ENCODE measurements around the gene KIN.
"Not testable (repeated sequence)": the region's sequence is repeated elsewhere in the genome, so short reads cannot be mapped to it uniquely, and the experiment has no call there.

The KIN gene

GRCh38 chr10:7817984-7818294, 30.1 kb upstream of the KIN start:
- H3K36me3 ChIP-seq (ENCODE audit: control insufficient read depth, insufficient read depth, low read length), result peaks cover 8% of the 10 kb centered on the region; the same call in 1 of the 2 replicates
- H3K4me1 ChIP-seq (ENCODE audit: control insufficient read depth, insufficient read depth, low read length), result peaks cover 12% of the 10 kb centered on the region
- peak overlapping the region; percentile 69 for H3K9ac ChIP-seq (ENCODE audit: low read depth, low read length)
- H3K9me3 ChIP-seq (ENCODE audit: control insufficient read depth, insufficient read depth, low read length), result no peaks in the 10 kb centered on the region
- no peaks in the 10 kb centered on the region; the same call in 1 of the 2 replicates for H3K27me3 ChIP-seq (ENCODE audit: control insufficient read depth, insufficient read depth, low read length)
- H3K4me3 ChIP-seq (ENCODE audit: low read depth, low read length), result peak overlapping the region; percentile 95
- H3K27ac ChIP-seq (ENCODE audit: low read depth, low read length), result peak overlapping the region; percentile 40

GRCh38 chr10:7817576-7817975, 29.8 kb upstream of the KIN start:
- Histone ChIP-seq H3K9me3 (ENCODE audit: control insufficient read depth, insufficient read depth, low read length) (no peaks in the 10 kb centered on the region), H3K27ac (ENCODE audit: low read depth, low read length) (peak overlapping the region; percentile 40)

GRCh38 chr10:7813481-7813880, 25.7 kb upstream of the KIN start:
- peaks cover 3% of the 10 kb centered on the region; the same call in 1 of the 2 replicates for H3K36me3 ChIP-seq (ENCODE audit: control insufficient read depth, insufficient read depth, low read length)
- H3K27ac ChIP-seq (ENCODE audit: low read depth, low read length), result no peak overlapping the region
- no peaks in the 10 kb centered on the region for H3K9me3 ChIP-seq (ENCODE audit: control insufficient read depth, insufficient read depth, low read length)

More at GRCh38 chr10:7817576-7817975, 29.8 kb upstream of the KIN start:
- Histone ChIP-seq H3K27me3 (ENCODE audit: control insufficient read depth, insufficient read depth, low read length) (no peaks in the 10 kb centered on the region; the same call in 1 of the 2 replicates), H3K4me1 (ENCODE audit: control insufficient read depth, insufficient read depth, low read length) (peaks cover 12% of the 10 kb centered on the region), H3K4me3 (ENCODE audit: low read depth, low read length) (peak overlapping the region; percentile 95), H3K9ac (ENCODE audit: low read depth, low read length) (peak overlapping the region; percentile 69), H3K36me3 (ENCODE audit: control insufficient read depth, insufficient read depth, low read length) (peaks cover 8% of the 10 kb centered on the region; the same call in 1 of the 2 replicates)

GRCh38 chr10:7811743-7812142, 23.9 kb upstream of the KIN start:
- not testable (repeated sequence) for H3K27me3 ChIP-seq (ENCODE audit: control insufficient read depth, insufficient read depth, low read length); H3K4me1 ChIP-seq (ENCODE audit: control insufficient read depth, insufficient read depth, low read length); H3K9ac ChIP-seq (ENCODE audit: low read depth, low read length)

More at GRCh38 chr10:7813481-7813880, 25.7 kb upstream of the KIN start:
- Histone ChIP-seq H3K4me3 (ENCODE audit: low read depth, low read length) (no peak overlapping the region), H3K27me3 (ENCODE audit: control insufficient read depth, insufficient read depth, low read length) (no peaks in the 10 kb centered on the region; the same call in 1 of the 2 replicates), H3K9ac (ENCODE audit: low read depth, low read length) (no peak overlapping the region), H3K4me1 (ENCODE audit: control insufficient read depth, insufficient read depth, low read length) (peaks cover 5% of the 10 kb centered on the region)

GRCh38 chr10:7811000-7811399, 23.2 kb upstream of the KIN start:
- H3K9me3 ChIP-seq (ENCODE audit: control insufficient read depth, insufficient read depth, low read length), result no peaks in the 10 kb centered on the region
- H3K27me3 ChIP-seq (ENCODE audit: control insufficient read depth, insufficient read depth, low read length), result no peaks in the 10 kb centered on the region; the same call in 1 of the 2 replicates
- peaks cover 24% of the 10 kb centered on the region for H3K36me3 ChIP-seq (ENCODE audit: control insufficient read depth, insufficient read depth, low read length)
- no peak overlapping the region for H3K27ac ChIP-seq (ENCODE audit: low read depth, low read length)
- H3K4me1 ChIP-seq (ENCODE audit: control insufficient read depth, insufficient read depth, low read length), result no peaks in the 10 kb centered on the region
- H3K9ac ChIP-seq (ENCODE audit: low read depth, low read length), result no peak overlapping the region
- no peak overlapping the region for H3K4me3 ChIP-seq (ENCODE audit: low read depth, low read length)

More at GRCh38 chr10:7811743-7812142, 23.9 kb upstream of the KIN start:
- not testable (repeated sequence) for H3K9me3 ChIP-seq (ENCODE audit: control insufficient read depth, insufficient read depth, low read length); H3K27ac ChIP-seq (ENCODE audit: low read depth, low read length); H3K4me3 ChIP-seq (ENCODE audit: low read depth, low read length)
- H3K36me3 ChIP-seq (ENCODE audit: control insufficient read depth, insufficient read depth, low read length), result peaks cover 20% of the 10 kb centered on the region

- no peak overlapping the region for H3K4me3 ChIP-seq (ENCODE audit: low read depth, low read length)
- no peak overlapping the region for H3K27ac ChIP-seq (ENCODE audit: low read depth, low read length)
- peaks cover 28% of the 10 kb centered on the region for H3K36me3 ChIP-seq (ENCODE audit: control insufficient read depth, insufficient read depth, low read length)
- H3K4me1 ChIP-seq (ENCODE audit: control insufficient read depth, insufficient read depth, low read length), result no peaks in the 10 kb centered on the region
- H3K9me3 ChIP-seq (ENCODE audit: control insufficient read depth, insufficient read depth, low read length), result no peaks in the 10 kb centered on the region
- H3K27me3 ChIP-seq (ENCODE audit: control insufficient read depth, insufficient read depth, low read length), result no peaks in the 10 kb centered on the region; the same call in 1 of the 2 replicates
- no peak overlapping the region for H3K9ac ChIP-seq (ENCODE audit: low read depth, low read length)
Measured at GRCh38 chr10:7810443-7810842, 22.6 kb upstream of the KIN start.

- Histone ChIP-seq H3K36me3 (ENCODE audit: control insufficient read depth, insufficient read depth, low read length) (peaks cover 44% of the 10 kb centered on the region), H3K9me3 (ENCODE audit: control insufficient read depth, insufficient read depth, low read length) (no peaks in the 10 kb centered on the region), H3K27me3 (ENCODE audit: control insufficient read depth, insufficient read depth, low read length) (no peaks in the 10 kb centered on the region), H3K27ac (ENCODE audit: low read depth, low read length) (no peak overlapping the region), H3K4me1 (ENCODE audit: control insufficient read depth, insufficient read depth, low read length) (no peaks in the 10 kb centered on the region), H3K4me3 (ENCODE audit: low read depth, low read length) (no peak overlapping the region), H3K9ac (ENCODE audit: low read depth, low read length) (no peak overlapping the region)
Measured at GRCh38 chr10:7808686-7809267, 21.0 kb upstream of the KIN start.

- H3K9ac ChIP-seq (ENCODE audit: low read depth, low read length), result no peak overlapping the region
- peaks cover 81% of the 10 kb centered on the region for H3K36me3 ChIP-seq (ENCODE audit: control insufficient read depth, insufficient read depth, low read length)
- H3K27me3 ChIP-seq (ENCODE audit: control insufficient read depth, insufficient read depth, low read length), result no peaks in the 10 kb centered on the region
- no peak overlapping the region for H3K27ac ChIP-seq (ENCODE audit: low read depth, low read length)
- no peak overlapping the region for H3K4me3 ChIP-seq (ENCODE audit: low read depth, low read length)
- no peaks in the 10 kb centered on the region for H3K4me1 ChIP-seq (ENCODE audit: control insufficient read depth, insufficient read depth, low read length)
- H3K9me3 ChIP-seq (ENCODE audit: control insufficient read depth, insufficient read depth, low read length), result no peaks in the 10 kb centered on the region
Measured at GRCh38 chr10:7804741-7805140, 16.9 kb upstream of the KIN start.

- Histone ChIP-seq H3K9me3 (ENCODE audit: control insufficient read depth, insufficient read depth, low read length) (no peaks in the 10 kb centered on the region), H3K9ac (ENCODE audit: low read depth, low read length) (no peak overlapping the region), H3K4me1 (ENCODE audit: control insufficient read depth, insufficient read depth, low read length) (no peaks in the 10 kb centered on the region), H3K4me3 (ENCODE audit: low read depth, low read length) (no peak overlapping the region), H3K27me3 (ENCODE audit: control insufficient read depth, insufficient read depth, low read length) (no peaks in the 10 kb centered on the region), H3K27ac (ENCODE audit: low read depth, low read length) (no peak overlapping the region), H3K36me3 (ENCODE audit: control insufficient read depth, insufficient read depth, low read length) (peaks cover 87% of the 10 kb centered on the region)
Measured at GRCh38 chr10:7804216-7804615, 16.4 kb upstream of the KIN start.

GRCh38 chr10:7802606-7803005, 14.8 kb upstream of the KIN start:
- Histone ChIP-seq H3K27ac (ENCODE audit: low read depth, low read length) (no peak overlapping the region), H3K27me3 (ENCODE audit: control insufficient read depth, insufficient read depth, low read length) (no peaks in the 10 kb centered on the region), H3K9me3 (ENCODE audit: control insufficient read depth, insufficient read depth, low read length) (no peaks in the 10 kb centered on the region), H3K4me3 (ENCODE audit: low read depth, low read length) (no peak overlapping the region), H3K36me3 (ENCODE audit: control insufficient read depth, insufficient read depth, low read length) (peaks cover 89% of the 10 kb centered on the region), H3K9ac (ENCODE audit: low read depth, low read length) (no peak overlapping the region), H3K4me1 (ENCODE audit: control insufficient read depth, insufficient read depth, low read length) (no peaks in the 10 kb centered on the region)

- Histone ChIP-seq H3K36me3 (ENCODE audit: control insufficient read depth, insufficient read depth, low read length) (peaks cover 68% of the 10 kb centered on the region), H3K4me1 (ENCODE audit: control insufficient read depth, insufficient read depth, low read length) (no peaks in the 10 kb centered on the region), H3K9ac (ENCODE audit: low read depth, low read length) (no peak overlapping the region), H3K9me3 (ENCODE audit: control insufficient read depth, insufficient read depth, low read length) (no peaks in the 10 kb centered on the region), H3K27me3 (ENCODE audit: control insufficient read depth, insufficient read depth, low read length) (no peaks in the 10 kb centered on the region), H3K27ac (ENCODE audit: low read depth, low read length) (no peak overlapping the region), H3K4me3 (ENCODE audit: low read depth, low read length) (no peak overlapping the region)
Measured at GRCh38 chr10:7797582-7797981, 9.8 kb upstream of the KIN start.

Measured in HUES48 (cell line).